HG03571 (cell line): Measurements from ENCODE around the gene FHIT.

Experiments used
- ATAC-seq: cut with Tn5 transposase; IDR thresholded peaks from one replicate; pipeline ENCODE4 v1.9.1; 2021; ENCODE audit not compliant: unreplicated experiment

Gene FHIT

GRCh38 chr3:60870396-60870795 lies 380.9 kb downstream of the FHIT start:
- no peak for ATAC-seq

GRCh38 chr3:60867200-60867599 lies 384.1 kb downstream of the FHIT start:
- ATAC-seq = no peak

DNA sequence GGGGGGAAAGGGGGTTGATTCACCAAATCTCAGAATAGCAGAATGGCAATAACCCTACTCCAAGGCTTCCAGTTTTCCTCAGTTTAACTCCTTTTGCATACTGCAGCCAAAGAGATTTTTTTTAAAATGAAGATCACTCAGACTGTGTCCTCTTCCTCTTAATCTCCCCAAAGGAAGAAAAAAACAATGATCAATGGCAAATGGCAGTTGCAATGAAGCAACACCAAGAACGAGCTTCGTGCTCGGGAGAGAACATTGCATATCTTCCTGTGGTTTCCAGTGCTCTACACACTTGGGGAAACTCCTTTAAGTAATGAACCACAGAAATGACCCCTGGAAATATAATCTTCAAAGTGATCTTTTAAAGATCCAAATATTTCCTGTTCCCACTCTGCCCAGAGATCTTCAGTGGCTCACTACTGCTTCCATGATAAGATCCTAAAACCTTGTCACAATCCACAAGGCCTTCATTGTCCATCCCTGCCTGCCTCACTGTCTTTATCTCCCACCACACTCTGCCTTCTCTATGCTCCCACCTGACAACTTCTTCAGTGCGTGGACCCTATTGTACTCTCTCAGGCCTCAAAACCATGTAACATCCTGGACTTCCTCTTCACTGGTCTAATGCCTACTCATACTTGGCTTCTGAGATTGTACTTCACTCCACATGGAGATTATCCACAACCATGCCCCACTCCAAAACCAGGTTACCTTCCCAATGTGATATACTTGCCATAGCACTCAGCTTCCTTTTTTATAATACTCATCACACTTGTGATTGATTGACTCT lies 394.8 kb downstream of the FHIT start:
- no peak for ATAC-seq

DNA sequence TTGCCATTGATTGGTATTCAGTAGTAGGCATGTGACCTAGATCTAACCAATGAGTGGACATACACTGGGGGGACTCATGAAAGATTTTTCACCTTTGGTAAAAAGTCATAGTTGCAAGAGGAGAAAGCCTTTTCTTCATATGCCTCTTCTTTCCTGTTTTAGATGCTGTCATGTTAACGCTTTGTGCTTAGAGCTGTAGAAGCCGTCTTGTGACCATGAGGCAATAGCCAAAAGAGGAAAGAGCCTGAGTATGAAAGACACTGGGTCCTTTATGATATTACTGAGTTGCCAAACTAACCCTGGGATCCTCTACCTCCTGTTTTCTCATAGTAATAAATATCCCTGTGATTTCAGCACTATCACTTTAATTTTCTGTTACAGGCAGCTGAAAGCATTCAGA lies 396.0 kb downstream of the FHIT start:
- ATAC-seq = no peak

DNA sequence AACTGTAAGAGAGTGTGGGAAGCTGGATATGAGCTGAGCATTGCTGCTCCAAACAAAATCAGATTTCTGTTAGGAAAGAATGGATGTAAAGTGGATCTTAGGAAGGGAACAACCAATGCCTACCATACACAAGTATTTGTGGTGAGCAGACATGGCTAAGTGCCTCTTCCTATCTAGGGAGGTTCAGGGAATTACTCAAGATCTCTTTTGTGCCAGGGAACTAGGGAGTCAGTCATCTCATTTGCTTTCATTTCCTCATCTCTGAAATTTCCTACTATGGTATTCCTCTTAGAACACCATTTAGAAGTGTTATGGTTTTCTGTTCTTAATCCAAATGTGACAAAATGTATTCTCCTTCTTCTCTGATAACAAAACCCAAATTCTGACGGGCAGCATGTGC lies 396.5 kb downstream of the FHIT start:
- ATAC-seq = no peak

DNA sequence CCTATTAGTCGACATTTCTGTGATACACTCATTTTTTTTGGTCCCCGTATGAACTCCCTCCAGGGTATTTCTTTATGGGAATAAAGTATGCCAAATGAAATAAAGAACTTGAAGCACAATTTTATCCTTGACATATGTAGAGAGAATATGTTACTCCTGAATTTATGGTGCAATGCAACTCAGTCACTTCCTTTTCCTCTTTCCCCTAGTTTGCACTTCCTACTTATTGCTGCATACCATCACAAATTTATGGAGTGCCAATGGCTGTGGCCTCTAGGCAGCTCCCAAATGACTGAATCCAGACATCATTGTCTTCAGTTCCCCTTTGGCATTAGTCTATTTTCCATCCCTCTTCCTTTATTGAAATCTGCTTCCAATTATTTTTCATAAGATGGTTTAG lies 403.5 kb downstream of the FHIT start:
- no peak for ATAC-seq

DNA sequence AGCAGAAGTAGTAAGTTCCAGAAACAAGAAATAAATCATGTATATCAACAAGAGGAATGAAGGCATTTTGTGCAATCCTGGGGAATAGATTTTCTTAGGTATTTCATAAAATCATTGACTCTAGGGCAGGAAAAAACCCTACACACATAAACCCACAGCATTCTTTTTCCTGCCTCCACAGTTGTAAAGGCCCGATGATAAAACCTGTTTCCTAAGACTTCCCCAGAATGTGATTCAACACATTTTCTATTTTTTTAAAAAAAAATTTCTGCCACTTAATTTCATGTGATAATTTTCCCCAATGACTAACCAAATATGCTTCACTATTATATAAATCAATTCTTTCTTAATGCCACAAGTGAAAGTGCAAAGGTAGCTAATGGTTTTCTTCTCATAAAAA lies 407.0 kb downstream of the FHIT start:
- ATAC-seq = no peak

GRCh38 chr3:60841355-60841754 lies 409.9 kb downstream of the FHIT start:
- ATAC-seq = no peak

DNA sequence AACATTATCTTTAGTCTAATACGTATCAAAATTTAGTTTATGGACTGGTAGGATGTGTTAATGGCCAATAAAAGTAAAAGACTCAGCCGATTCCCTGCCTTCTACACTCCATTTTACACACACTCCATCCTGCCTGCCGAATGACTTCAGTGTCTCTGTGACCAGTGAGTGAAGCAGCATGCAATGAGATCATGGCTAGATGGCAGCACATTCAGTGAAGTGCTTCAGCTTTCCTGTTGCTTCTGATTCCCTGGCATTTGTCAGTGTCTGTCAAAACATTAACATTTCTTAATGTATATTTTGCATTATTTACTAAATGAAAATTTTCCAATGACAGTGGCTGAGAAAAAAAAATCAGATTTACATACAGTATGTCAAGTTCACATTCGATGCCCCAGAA lies 412.0 kb downstream of the FHIT start:
- ATAC-seq = no peak

GRCh38 chr3:60835796-60836195 lies 415.5 kb downstream of the FHIT start:
- ATAC-seq = no peak

GRCh38 chr3:60829058-60829457 lies 422.2 kb downstream of the FHIT start:
- ATAC-seq = no peak

GRCh38 chr3:60827666-60828065 lies 423.6 kb downstream of the FHIT start:
- ATAC-seq = no peak

GRCh38 chr3:60826511-60826910 lies 424.7 kb downstream of the FHIT start:
- ATAC-seq = no peak

GRCh38 chr3:60812502-60812901 lies 438.8 kb downstream of the FHIT start:
- ATAC-seq = no peak

DNA sequence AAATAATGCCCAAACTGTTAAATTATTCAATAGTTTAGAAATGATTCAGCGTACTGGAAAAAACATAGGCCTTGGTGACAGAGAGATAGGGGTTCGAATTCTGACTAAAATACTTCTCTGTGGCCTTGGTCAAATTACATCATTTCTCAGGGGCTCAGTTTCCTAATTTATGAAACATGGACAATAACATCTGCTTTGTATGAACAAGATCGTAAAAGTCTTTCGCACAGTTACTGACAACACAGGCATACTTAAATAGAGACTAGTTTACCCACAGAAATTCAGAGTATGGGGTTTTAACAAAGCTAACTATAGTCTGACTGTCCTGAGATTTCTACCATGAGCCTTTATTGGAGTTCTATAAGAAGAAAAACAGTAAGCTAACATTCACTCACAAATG lies 440.4 kb downstream of the FHIT start:
- ATAC-seq = no peak

DNA sequence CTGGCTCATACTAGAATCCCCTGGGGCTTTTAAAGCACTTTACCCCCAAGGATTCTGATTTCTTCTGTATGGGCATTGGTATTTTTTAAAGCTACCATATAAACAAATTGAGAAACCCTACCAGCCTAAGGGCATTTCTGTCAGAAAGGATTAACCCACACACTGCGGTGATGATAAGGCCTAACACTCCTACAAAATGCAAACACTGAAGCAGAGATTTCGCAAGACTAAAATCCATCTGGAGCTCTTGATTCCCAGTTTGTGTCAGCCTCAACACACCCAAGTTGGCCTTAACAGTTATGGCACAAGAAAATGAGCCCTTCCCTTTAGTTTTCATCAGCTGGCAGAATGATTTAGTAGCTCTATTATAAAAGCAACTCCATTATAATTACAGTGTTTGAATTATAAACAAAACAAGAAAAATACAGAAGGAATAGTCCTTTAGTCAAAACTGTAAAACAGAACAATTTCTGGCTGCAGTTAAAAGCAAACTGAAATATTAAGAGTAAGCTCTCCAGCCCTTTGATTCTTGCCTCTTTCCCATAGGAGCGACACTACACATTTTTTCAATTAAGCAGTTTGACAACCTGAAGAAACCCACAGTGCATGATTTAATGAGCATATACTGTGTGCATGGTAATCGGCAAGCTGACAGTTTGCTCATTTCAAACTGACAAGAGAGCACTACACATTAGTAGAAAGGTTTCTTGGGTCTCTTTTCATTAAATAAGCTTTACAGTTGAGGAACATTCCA lies 441.2 kb downstream of the FHIT start:
- no peak for ATAC-seq

DNA sequence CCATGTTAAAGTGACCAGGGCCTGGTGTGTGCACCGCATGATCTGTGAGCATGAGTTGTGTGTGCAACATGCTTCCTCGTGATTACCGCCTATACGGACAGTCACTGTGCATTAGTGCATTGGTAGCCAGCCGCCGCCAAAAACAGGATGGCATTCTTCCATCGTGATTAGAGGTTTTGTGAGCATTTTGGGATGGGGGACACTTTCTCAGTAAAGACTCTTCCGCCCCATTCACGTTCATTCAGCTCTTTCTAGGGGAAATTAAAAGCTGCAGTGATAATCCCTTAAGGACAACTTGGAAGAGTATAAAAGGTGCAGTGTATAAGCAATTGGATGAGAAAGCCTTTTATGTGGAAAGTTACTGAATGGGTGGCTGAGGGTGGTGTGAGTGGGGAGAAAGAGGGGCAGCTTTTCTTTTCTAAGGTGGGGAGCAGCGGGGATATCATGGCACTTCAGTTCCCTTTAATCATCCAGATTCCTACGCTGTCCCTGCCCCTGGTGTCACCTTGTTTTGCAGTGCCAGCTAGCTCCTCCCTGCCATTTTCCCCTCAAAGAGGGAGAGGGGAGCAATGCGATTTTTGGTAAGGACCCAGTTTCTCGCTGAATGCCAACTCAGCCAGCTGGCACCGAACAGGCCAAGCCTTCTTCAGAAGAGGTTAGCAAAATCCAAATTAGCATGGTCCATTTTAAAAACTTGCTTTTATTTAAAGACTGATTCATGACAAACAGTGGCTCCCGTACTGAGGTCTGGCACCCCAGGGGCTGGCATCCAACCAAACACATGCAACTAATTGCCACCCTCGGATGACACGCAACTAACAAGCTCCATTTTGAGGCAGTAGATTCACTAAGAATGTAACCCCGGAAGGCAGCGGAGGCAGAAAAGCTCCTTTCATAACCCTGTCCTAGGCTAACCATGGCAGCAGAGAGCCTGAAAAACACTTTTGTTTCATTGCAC lies 447.8 kb downstream of the FHIT start:
- no peak for ATAC-seq

- ATAC-seq = no peak
These were observed 449.9 kb downstream of the FHIT start for GRCh38 chr3:60801307-60801706.

DNA sequence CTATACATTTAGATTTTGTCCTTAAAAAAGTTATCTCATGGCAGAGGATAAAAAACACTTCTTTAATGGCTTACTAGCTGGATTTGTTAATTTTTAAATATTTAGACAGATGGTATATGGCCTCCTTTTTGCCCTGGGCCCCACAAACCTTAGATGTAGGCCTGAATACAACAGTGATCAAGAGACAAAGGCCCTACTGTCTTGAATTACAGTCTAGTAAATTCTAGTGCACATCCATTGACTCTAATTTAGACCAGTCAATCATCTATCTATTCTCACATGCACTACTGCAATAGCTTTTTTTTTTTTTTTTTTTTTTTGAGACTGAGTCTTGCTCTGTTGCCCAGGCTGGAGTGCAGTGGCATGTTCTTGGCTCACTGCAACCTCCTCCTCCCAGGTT lies 452.8 kb downstream of the FHIT start:
- ATAC-seq = no peak

DNA sequence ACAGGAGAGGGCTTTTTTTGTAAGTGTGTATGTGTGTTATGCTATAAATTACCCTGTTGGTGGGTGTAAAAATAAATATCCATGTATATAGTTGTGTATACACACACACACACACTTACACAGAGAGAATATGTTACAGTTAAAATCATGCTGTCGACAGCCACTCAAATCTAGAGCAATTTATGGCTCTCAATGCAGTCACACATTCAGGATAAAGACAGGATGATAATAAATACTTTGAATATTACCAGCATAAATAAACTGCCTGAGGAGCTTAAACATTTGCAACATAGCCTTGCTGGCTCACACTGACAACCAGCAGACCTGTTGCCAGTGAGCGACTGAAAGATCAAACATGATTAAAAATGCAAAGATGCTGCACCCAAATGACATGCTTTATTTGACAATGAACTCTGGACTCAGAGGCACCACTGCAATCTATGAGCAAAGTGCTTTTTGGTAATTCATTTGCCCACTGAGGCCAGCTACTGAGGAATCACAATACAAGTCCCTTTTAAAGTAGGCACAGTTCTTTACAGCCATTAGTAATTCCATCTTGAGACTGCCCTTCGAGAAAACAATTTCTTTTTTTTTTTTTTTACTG lies 458.9 kb downstream of the FHIT start:
- ATAC-seq = no peak

- no peak for ATAC-seq
These were observed 463.1 kb downstream of the FHIT start for GRCh38 chr3:60788185-60788584.
